Kidney tubule cell (primary cell): ENCODE results near the gene THAP10.

Experiments
- DNase-seq: peaks from one replicate; pipeline ENCODE4 v3.0.0-alpha.2; 2018; ENCODE audit warnings: low spot score

Gene THAP10

DNA sequence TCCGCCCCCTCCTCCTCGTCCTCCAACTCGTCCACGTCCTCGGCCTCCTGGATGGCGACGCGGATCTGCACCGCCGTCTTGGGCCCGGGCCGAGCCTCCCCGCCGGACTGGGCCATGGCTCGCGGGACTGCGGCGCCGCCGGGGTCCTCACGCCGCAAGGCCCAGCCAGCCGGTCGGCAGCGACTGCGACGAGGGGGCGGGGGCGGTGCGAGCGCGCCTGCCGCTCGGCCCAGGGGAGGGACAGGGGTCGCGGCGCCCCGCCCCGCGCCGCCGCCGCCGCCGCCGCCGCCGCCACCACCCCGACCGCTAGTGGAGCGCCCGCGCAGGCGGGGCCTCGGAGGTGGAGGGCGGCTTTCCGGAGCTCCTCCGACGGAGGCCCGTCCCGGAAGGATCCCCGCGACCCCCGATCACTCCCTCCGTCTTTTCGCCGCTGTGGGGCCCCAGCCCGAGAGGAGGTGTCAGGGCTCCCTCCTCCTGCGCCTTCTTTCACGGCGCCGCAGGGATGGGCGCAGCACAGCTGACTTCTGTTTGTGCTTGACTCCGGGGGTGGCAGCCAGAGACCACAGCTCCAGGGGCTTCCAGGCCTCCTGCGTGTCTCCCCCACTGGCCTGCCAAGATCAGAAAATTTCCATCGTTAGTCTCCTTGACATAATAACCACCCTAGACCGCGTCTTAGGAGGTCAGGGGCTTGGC, 38.1 kb downstream of the THAP10 start, which contains the start of gene LARP6:
Gene LARP6 (minus strand): TSS at position 185 of the 693 bp plus-strand sequence. CDS start 69 bp downstream, at position 116.
- peak; percentile 58 for DNase-seq

DNA sequence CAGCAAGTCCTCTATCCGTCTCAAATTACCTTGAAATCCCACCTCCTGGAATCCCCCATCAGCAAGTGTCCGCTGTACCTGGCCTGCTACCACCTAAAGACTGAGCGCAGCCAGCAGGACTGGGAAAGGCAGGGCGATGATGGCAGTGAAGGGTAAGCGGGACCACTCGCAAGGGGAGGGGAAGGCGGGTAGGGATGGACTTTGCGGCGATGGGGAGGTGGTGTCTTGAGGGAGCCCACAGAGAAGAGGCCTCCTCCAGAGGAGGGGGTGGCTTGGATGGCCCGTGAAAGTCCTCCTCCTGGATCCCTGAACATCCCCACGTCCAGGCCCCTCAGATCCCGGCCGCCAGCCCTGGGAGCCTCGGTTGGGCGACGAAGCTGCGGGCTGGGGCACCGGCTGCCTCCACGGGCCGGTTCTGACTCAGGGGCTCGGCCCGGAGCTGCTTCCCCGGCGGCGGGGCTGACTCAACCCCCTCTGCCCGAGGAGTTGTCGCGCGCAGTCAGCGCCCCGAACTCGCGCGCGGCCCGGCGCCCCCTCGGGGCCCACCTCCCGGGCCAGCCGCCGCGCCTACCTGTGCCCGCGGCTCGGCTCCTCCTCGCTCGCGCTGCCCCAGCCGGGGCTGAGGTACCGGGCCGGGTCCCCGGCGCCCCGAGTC, 38.8 kb downstream of the THAP10 start:
- DNase-seq: peak; percentile 81

DNA sequence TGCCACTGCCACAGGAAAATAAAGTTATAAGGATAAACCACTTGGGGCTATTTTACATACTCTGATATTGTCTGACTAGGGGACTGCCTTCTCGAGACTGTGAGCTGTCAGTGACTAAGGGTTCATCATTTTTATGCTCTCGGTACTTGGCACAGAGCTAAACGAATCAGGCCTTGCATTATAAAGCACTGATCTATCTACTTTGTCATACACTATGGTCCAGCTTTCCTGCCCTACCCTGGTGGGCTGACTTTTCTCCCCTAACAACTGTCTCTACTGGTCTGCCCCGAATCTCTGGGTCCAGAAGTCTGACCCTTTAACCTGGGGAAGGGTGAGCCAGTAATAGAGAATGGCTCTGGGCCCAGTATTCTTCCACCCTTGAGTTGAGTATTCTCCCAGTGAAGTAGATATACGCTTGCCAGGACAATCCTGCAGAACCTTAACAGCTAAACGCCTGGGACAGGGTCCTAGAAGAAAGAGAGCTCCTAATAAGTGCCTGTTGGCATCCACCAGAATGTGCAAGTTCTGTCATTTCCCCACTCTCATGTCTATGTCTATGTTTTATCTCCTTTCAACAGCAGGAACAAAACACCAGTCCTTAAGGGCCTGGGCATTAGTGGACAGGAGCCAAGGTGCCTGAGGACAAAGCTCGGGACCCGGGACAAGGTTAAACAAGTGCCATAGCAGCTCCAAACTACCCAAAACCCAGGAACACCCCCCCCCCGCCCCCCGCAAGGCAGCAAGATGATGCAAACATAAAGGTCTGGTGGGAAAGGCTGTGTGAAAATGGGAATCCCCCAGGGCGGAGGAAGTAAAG, 39.5 kb downstream of the THAP10 start:
- DNase-seq: peak; percentile 83

DNA sequence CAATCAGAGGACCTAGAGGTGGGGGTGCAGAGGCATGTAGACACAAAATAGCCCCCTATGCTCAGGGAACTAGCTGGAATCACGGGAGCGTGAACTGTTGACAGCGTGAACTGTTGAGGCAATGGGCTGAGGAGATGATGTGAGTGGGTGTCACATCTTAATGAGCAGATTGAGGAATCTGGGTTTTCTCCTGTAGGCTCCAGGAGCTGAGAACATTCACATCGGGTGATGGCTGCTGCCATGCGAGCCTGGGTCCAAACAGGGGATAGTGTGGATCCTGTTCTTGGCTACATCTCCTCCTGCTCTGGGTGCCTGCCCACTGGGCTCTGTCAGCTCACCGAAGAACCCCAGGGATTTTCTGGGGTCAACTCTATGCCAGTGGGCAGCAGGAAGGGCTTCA, 40.3 kb downstream of the THAP10 start:
- no peak for DNase-seq

DNA sequence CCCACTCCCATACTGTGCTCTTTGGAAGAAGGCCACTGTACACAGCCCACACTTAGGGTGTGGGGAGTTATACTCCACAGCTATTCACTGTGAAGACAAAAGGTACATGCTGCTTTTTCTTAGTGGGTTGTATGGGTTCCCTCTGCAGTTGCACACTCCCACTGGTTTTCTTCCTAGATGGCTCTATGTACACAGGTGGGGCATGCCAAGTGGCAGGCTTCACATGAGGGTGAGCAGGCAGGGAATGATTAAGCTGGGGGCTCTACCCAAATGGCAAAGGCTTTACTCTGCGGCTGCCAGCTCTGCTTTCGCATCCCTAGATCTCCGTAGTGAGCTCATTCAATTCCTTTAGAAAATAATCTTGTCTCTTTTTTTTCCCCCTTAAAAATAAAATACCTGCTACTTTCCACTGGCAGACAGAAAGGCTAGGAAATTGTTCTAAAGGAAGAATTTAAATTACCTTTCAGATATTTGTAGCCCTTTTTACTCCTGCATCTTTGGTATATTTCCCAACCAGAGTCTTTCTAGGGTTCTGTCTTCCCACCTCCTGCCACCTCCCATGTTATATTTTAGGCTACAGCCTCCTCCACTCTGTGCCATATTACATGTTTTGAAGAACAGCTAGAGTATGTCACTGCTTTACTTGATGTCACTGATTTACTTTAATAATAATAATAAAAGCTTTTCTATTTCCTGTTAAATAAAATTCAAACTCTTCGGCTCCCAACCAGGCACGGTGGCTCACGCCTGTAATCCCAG, 46.5 kb downstream of the THAP10 start:
- no peak for DNase-seq

DNA sequence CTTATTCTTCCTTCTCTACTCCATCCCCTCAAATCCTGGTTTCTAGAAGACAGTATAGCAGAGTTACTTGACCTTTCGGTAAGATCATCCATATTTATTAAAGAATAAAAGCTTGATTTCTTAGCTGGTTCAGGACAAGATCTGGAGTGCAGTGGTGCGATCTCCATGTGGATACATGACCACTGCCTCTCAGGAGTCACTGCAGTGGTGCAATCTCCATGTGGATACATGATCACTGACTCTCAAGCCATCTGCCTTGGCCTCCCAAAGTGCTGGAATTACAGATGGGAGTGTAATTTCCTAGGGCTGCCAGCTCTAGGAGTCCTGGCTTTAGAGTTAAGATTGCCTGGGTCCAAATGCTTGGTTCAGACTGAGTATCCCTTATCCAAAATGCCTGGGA, 54.8 kb downstream of the THAP10 start:
- DNase-seq: no peak

DNA sequence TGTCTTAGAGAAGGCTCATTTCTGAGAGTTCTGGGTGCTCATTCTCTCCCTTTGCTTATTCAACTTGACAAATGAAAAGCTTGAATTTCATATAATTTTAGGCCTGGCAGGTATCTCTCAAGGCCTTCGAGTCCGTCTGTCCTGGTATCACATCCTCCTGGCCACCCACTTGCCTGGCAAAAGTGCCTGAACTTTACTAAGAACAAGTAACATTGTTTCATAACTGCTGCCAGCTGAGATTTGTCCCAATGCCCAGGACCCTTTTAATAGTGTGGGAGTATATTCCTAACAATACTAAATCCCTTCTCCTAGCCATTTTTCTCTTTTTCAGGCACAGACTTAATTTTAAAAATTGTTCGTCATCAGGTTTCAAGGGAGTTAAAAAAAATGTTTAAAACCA, 56.4 kb downstream of the THAP10 start:
- no peak for DNase-seq

DNA sequence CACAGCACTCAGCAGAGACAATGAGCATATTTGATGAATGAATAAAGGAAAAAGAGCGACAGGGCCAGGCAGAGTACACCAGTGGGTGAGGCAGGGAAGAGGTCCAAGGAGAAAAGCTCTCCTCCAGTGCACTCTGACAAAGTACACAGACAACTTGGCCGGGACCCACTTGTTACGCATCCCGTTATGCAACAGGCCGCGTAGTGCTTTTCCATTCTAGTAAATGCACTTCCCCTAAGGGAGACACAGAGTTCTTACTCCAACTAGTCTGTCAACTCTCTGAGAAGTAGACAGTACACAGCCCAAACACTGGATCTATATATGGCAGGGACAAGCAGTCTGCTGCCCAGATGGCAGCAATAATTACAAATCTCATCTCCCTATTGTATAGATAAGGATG, 56.8 kb downstream of the THAP10 start:
- no peak for DNase-seq

DNA sequence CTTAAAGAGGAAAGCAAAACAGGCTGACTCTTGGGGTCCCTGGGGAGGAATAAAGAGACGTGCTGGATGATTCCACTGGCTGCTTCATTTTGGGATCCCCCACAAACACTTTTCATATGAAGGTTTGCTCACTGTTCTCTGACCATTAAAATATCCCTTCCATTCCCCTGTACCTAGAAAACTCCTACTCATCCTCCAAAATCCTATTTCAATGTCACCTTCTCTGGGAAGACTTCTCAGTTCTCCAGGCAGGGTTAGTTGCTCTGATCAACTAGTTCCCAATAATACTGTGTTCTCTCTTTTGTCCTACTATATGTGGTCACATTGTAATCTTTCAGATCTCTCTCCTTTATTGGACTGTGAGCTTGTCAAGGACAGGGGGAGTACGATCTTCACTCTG, 57.2 kb downstream of the THAP10 start:
- DNase-seq: no peak

DNA sequence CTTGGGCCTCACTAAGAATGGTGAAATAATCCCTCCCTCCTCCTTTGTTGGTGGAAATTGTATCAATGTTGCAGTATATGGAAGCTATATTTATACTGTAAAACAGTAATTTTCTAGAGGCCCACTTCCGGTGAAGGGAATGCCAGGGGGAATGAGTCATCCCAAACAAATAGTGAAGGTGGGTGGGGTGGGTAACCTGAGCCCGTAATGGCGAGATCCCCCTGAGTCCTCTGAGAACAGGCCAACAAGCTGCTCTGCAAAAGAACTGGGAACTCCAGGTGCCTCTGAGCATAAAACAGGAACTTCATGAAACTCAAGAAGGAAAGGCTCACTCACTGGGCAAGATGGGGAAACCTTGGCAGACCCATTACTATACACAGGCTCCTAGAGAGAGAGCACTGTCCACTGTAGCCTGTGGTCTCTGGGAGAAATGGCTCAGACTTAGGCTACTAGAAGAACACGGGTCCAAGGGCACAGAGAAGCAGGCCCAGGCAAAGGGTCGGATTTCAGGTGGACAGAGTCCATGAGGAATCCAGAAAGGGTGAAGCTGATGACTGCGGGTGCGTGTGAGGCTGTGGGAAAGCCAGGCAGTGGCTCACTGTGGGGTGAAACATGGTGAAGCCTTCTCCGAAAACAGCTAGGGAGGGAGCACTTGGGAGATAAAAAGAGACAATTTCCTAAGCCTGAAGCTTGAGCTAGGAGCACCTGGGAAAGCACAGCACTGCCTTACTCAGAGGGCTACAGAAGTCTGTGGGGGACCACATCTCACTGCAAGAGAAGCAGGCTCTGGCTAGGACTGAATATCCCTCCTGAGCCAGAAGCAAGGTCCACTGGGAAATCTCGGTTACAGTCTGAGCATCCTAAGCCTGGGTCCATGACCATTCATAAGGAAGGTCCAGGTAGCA, 58.1 kb downstream of the THAP10 start:
- DNase-seq: peak; percentile 54

DNA sequence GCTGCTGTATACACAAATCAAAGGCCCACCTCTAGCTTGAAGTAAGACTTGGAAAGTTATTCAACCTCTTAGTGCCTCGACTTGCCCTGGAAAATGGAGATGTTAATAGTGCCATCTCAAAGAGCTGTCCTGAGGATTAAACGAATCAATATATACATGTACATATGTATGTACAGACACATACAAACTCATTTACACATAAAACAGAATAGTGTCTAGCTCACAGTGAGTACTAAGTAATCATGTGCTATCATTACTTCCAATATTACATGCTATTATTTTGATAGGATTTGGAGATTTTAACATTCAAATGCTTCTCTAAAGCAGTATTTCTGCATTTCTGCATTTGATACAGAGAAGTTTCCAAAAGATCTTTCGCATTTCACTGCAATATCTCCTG, 58.8 kb downstream of the THAP10 start:
- DNase-seq: no peak

DNA sequence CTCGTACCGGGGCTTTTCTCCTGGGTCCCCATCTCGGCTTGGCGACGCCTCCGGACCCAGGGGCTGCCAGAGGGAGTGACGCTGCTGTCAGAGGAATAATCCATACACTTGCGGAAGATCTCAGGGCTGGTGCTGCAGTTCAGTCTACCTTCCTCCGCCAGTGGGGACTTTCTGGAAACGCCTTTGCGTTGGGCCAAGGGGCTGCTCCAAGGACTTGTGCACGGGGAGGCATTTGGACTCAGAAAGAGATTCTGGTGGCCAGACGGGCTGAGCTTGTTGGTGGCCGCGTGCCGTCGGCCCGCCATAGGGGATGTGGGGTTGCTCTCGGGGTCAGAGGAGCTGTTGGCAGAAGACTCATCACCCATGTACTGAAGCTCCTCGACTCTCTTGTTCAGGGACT, 60.1 kb downstream of the THAP10 start:
- no peak for DNase-seq
